ENCODE results near the gene MINDY1.

The MINDY1 gene

GRCh38 chr1:150963321-150964163 lies 43.2 kb downstream of the MINDY1 start:
- no peak for DNase-seq

- no peak for DNase-seq
These were observed 44.9 kb downstream of the MINDY1 start for GRCh38 chr1:150961756-150962155.

GRCh38 chr1:150960646-150961045 lies 46.1 kb downstream of the MINDY1 start:
- no peak for DNase-seq

- DNase-seq = no peak
These were observed 49.0 kb downstream of the MINDY1 start for GRCh38 chr1:150957666-150958065.

- no peak for DNase-seq
These were observed 51.4 kb downstream of the MINDY1 start for GRCh38 chr1:150955280-150955679.

GRCh38 chr1:150954708-150955107 lies 52.0 kb downstream of the MINDY1 start:
- no peak for DNase-seq

Measured in NCI-H2171 (cell line).